Prostate gland (tissue), 2 donors: ENCODE results near the gene YTHDF1.

ENCODE experiments used
- POLR2A ChIP-seq: fragments of 450-650 bp; IDR thresholded peaks from one replicate; pipeline ENCODE4 v1.6.1; 2016; ENCODE audit warnings: antibody characterized with exemption, mild to moderate bottlenecking
- TF ChIP-seq, protein P1 (sequence below), 4 experiments: fragments of 200-600 bp in 2 of 4; fragments of 450-650 bp in 2 of 4; sonication (generic) in 2 of 4; IDR thresholded peaks; 1 replicate in 3 of 4; 2 replicates in 1 of 4; pipeline ENCODE4 v1.5.1; 2016 to 2019; ENCODE audit warnings: antibody characterized with exemption in 4 of 4, mild to moderate bottlenecking in 2 of 4, moderate library complexity in 2 of 4

DNA sequence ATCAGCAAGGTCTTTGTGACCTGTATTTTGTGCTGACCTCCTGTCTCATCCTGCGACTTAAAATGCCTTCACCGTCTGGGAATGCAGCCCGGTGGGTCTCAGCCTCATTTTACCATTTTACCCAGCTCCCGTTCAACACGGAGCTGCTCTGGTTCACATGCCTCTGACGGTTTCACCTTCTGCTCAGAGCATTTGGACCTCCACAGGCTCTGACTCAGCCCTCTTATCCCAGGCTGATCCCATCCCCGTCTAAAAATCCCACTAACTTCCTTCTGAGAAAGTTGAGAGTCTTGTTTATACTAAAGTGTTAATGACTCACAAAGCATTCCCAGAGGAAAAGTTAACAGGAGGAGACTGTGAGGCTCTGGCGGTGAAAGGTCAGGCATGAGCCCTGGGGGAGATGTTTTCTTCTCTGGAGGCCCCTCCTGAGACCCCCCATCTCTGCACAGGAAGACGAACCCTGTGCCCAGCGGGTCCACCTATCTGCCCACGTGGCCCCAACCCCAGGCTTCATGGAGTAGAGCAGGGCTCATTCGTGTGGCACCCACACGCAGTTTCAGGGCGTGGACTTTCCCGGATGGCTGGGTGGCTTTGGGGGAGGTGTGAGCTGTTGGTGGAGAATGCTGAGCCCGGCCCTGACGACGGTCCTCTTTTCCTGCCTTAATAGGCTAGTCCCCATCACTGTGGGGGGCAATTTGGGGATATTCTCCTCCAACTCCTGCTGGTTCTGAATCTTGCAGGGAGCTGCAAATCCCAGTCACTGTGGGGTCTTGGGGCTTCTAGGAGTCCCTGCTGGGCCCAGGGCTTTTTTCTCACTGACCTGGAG, 16.5 kb upstream of the YTHDF1 start:
- TF ChIP-seq, protein P1, sequence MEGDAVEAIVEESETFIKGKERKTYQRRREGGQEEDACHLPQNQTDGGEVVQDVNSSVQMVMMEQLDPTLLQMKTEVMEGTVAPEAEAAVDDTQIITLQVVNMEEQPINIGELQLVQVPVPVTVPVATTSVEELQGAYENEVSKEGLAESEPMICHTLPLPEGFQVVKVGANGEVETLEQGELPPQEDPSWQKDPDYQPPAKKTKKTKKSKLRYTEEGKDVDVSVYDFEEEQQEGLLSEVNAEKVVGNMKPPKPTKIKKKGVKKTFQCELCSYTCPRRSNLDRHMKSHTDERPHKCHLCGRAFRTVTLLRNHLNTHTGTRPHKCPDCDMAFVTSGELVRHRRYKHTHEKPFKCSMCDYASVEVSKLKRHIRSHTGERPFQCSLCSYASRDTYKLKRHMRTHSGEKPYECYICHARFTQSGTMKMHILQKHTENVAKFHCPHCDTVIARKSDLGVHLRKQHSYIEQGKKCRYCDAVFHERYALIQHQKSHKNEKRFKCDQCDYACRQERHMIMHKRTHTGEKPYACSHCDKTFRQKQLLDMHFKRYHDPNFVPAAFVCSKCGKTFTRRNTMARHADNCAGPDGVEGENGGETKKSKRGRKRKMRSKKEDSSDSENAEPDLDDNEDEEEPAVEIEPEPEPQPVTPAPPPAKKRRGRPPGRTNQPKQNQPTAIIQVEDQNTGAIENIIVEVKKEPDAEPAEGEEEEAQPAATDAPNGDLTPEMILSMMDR (IDR thresholded peaks at IDR 0.05) = no peak
- TF ChIP-seq POLR2A = no peak
